H1 (cell line): ENCODE results near the gene BLOC1S4. TPM values are rescaled to one million over a fixed set of nuclear protein-coding genes. Genes with fewer than 3 reads are reported as not detected.

Experiments used
- JUN ChIP-seq: IDR thresholded peaks from 2 replicates; pipeline ENCODE4 v1.6.1; 2011; ENCODE audit warnings: low read depth, mild to moderate bottlenecking, improper control_type of control experiment, low read length
- SP2 ChIP-seq: IDR thresholded peaks from 2 replicates; pipeline ENCODE4 v1.6.1; 2012; ENCODE audit warnings: mild to moderate bottlenecking, low read length, inconsistent platforms
- TBP ChIP-seq: IDR thresholded peaks from 2 replicates; pipeline ENCODE4 v1.6.1; 2011; ENCODE audit warnings: low read depth, low read length, improper control_type of control experiment
- polyA plus RNA-seq, 7 experiments: library from polyadenylated mRNA; depleted of rRNA in 3 of 7; stranded (reverse) in 5 of 7; unstranded in 2 of 7; fragments of >200 nt in 5 of 7; fragments of 200-250 nt in 2 of 7; gene quantifications; 1 replicate in 5 of 7; 2 replicates in 1 of 7; 4 replicates in 1 of 7; pipeline versions ENCODE4 v1.2.1 to v1.2.3, GENCODE V29; 2011 to 2013; ENCODE audit warnings: missing spikeins in 2 of 7, mixed read lengths in 2 of 7
- total RNA-seq: library from RNA; stranded (reverse); fragmentation: NEBNext Ultra II Directional; extraction: Animal tissue kit (Norgen Biotek cat#: 25700); gene quantifications from 2 replicates; pipeline ENCODE4 v1.2.1, GENCODE V29; 2021

BLOC1S4 gene
- total and polyA plus RNA-seq, 2 of the 8 experiments (the other 6 are each of a cell fraction or from before 2014, with no cell fraction given) = 19.1 to 27.8 TPM

DNA sequence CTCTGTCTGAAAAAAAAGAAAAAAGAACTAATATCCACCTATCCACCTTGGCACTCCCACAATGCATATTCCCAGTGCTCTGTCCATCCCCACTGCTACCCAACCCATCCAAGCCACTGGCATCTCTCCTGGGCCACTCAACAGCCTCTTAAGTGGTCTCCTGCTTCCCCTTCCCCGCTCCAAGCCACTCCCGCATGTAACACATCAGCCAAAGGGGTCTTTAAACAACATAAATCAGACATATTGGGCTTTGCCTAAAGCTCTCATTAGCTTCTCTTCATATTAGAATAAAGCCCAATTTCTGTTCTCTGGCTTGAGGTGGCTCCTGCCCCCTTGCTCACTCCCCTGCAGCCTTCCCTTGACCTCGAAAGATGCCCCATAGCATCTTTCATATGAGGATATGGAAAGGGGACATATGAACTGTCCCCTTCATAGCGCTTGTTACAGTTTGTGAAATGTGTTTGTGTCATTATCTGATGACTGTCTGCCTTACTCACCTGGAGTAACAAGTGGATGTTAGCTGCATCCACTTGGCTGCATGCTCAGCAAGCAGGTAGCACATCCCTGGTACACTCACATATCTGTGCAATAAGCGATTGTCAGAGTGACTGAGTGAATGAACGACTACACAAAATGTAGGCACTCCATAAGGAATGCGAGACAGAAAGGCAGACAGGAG, 3.1 kb downstream of the BLOC1S4 start (continued):
- TF ChIP-seq TBP (no peak), JUN (no peak), SP2 (no peak)
